Measurements from ENCODE around the gene CRYBB3.

- no peak for TF ChIP-seq ZNF512 (tag; IDR thresholded peaks at IDR 0.05)
- no peak for TF ChIP-seq ZBTB43 (CRISPR knock-in tag; IDR thresholded peaks at IDR 0.05)
- no peak for TF ChIP-seq PHF8 (IDR thresholded peaks at IDR 0.05; ENCODE audit: borderline replicate concordance, low read length)
- TF ChIP-seq FOXK2 (conservative IDR thresholded peaks at IDR 0.05 in 1 of 2, IDR thresholded peaks at IDR 0.05 in 1 of 2; ENCODE audit: low read depth in 2 of 2) = no peak
- no peak for TF ChIP-seq ZKSCAN1 (IDR thresholded peaks at IDR 0.05; ENCODE audit: low read depth, low read length)
- TF ChIP-seq ZNF224 (CRISPR knock-in tag; IDR thresholded peaks at IDR 0.05) = no peak
- TF ChIP-seq ZNF146 (CRISPR knock-in tag; IDR thresholded peaks at IDR 0.05; ENCODE audit: unreplicated experiment) = no peak
Measured at GRCh38 chr22:25203082-25203481, 3.4 kb downstream of the CRYBB3 start.

Measured in K562 (cell line).